Inflammatory macrophage (primary cell): ENCODE results near the gene PPP2R2B.

Experiments
- DNase-seq, 2 donors: peaks; one replicate each; pipeline ENCODE4 v3.0.0-alpha.2; 2020 to 2022

The PPP2R2B gene

GRCh38 chr5:146533260-146533857, 345.2 kb downstream of the PPP2R2B start:
- peak; percentile 46 to 70 for DNase-seq
